GM06990 (cell line): ENCODE results near the gene CAPNS2.

ENCODE experiments used
- DNase-seq: peaks from one replicate; pipeline ENCODE4 v3.0.0-alpha.2; 2011; ENCODE audit not compliant: insufficient read length; ENCODE audit errors: extremely low read depth
- H3K27me3 ChIP-seq: replicated peaks from 2 replicates; pipeline ENCODE4 v1.6.0; 2011; ENCODE audit warnings: low read length; ENCODE audit not compliant: control insufficient read depth, insufficient read depth
- H3K36me3 ChIP-seq: 2 replicates; pipeline ENCODE4 v1.5.1; 2011; ENCODE audit warnings: low read length; ENCODE audit not compliant: control insufficient read depth, insufficient read depth
- H3K4me3 ChIP-seq: replicated peaks from 2 replicates; pipeline ENCODE4 v1.5.1; 2011; ENCODE audit warnings: low read depth, mild to moderate bottlenecking, control low read depth, low read length
- CTCF ChIP-seq: IDR thresholded peaks from 2 replicates; pipeline ENCODE4 v1.5.1; 2011; ENCODE audit warnings: low read length, control low read depth, mild to moderate bottlenecking, inconsistent platforms; ENCODE audit not compliant: insufficient read depth, poor library complexity, severe bottlenecking

Gene CAPNS2

GRCh38 chr16:55559233-55559632, 7.3 kb upstream of the CAPNS2 start:
- Histone ChIP-seq H3K36me3 (no peaks in the 10 kb centered on the region), H3K4me3 (no peak overlapping the region), H3K27me3 (no peaks in the 10 kb centered on the region)
- no peak for TF ChIP-seq CTCF
- no peak for DNase-seq

DNA sequence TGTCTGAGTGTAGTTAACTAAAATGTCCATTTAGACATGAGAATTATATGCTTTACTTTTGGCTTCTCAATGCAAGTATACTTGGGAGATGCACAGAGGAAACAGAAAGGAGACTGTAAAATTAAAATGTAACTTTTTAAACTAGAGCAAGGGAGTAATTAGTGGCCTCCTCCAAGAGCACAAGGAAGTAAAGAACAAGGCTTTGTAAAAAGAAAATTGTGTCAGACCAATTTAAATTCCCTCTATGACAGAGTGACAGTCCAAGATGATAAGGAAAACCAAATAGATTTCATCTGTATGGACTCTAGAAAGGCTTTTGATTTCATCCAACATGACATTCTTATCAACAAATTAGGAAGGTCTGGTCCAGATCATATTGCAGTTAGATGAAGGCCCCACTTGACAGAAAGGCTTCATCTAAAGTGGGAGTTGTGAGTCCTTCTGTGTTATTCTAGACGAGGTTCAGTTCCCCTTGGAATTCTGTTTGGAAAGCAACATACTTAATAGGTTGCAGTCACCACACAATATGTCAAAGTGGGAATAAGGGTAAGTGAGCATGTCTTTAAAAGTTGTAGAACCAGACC, 6.5 kb upstream of the CAPNS2 start:
- DNase-seq, result no peak
- Histone ChIP-seq H3K4me3 (no peak overlapping the region), H3K36me3 (no peaks in the 10 kb centered on the region), H3K27me3 (no peaks in the 10 kb centered on the region)
- TF ChIP-seq CTCF, result no peak

DNA sequence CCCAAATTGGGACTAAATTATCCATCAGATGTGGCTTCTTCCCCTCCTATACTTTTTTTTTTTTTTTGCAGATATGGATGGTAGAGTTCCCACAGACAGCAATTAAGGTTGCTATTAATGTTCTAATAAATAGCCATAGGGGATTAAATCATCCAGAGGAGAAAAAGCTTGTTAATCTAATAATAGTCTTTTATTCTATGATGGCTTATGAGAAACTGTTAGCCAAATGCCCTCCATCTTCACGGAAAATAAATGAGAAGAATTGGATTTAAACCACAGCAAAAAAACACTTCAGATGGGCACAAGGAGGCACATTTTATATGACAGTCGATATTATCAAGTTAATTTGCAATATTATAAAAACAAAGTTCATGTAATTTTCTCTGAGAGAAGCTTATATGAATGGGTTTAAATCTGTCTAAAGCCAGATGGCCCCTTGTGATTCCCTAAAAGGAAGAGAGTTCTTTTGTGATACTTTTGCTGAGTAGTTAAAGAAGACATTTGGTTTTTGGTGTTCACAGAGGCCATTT, 5.1 kb upstream of the CAPNS2 start:
- DNase-seq, result no peak
- no peak overlapping the region for H3K4me3 ChIP-seq
- no peaks in the 10 kb centered on the region for H3K27me3 ChIP-seq
- no peaks in the 10 kb centered on the region for H3K36me3 ChIP-seq
- TF ChIP-seq CTCF, result no peak

DNA sequence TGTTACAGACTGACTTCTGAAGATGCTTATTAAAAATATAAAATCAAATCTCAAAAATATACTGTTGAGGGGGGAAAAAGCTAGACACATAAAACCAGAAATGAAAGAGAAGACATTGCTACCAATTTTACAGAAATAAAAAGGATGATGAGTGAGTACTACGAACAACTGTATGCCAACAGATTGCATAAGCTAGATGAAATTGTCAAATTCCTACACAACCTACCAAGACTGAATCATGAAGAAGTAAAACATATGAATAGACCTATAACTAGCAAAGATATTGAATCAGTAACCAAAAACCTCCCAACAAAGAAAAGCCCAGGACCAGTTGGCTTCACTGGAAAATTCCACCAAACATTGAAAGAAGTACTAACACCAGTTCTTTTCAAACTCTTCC, 3.5 kb upstream of the CAPNS2 start:
- no peak for DNase-seq
- H3K36me3 ChIP-seq, result no peaks in the 10 kb centered on the region
- no peak overlapping the region for H3K4me3 ChIP-seq
- no peak for TF ChIP-seq CTCF
- no peaks in the 10 kb centered on the region for H3K27me3 ChIP-seq

DNA sequence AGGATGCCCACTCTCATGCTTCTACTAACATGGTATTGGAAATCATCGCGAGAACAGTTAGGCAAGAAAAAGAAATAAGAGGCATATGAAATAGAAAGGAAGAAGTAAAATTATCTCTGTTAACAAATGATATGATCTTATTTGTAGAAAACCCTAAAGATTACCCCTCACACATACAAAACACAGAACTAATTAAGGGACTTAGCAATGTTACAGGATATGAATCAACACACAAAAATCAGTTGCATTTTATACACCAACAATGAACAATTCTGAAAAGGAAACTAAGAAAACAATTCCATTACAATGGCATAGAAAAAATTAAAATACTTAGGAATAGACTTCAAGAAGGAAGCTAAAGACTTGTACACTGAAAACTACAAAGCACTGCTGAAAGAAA, 2.7 kb upstream of the CAPNS2 start:
- Histone ChIP-seq H3K27me3 (no peaks in the 10 kb centered on the region), H3K4me3 (no peak overlapping the region), H3K36me3 (no peaks in the 10 kb centered on the region)
- DNase-seq, result no peak
- TF ChIP-seq CTCF, result no peak

DNA sequence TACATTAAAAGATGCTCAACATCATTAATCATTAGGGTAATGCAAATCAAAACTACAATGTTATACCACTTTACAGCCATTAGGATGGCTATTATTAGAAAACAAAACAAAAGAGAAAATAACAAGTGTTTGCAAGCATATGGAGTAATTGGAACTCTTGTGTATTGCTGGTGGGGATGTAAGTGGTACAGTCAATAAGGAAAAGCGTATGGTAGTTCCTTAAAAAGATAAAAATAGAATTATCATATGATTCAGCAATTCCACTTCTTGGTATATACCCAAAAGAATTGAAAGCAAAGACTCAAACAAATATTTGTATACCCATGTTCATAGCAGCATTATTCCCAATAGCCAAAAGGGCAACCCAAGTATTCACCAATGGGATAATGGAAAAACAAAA, 1.4 kb upstream of the CAPNS2 start:
- Histone ChIP-seq H3K36me3 (no peaks in the 10 kb centered on the region), H3K27me3 (no peaks in the 10 kb centered on the region), H3K4me3 (no peak overlapping the region)
- no peak for DNase-seq
- TF ChIP-seq CTCF, result no peak
